HG02852 (cell line): ENCODE data around the gene INCA1.

Source experiments
- ATAC-seq: cut with Tn5 transposase; IDR thresholded peaks from one replicate; pipeline ENCODE4 v1.9.1; 2021; ENCODE audit warnings: mild to moderate bottlenecking, moderate library complexity; ENCODE audit not compliant: unreplicated experiment

Gene INCA1

DNA sequence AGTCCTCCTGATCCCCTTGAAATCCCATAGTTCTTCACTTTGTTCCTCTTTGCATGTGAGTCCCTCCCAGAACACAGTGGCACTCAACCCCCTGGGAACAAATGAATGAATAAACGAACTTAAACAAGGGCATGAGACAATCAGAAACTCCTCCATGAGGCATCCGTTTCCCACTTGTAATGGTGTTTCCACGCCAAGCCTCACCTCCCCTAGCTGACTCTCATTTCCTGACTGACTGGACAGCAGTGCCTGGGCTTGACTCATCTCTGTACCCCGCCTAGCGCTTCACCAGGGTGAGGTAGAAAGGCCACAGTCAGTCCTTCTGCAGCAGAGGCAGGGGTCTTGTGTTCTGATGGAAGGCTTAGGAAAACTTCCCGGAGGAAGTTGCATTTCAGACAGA lies 14.6 kb upstream of the INCA1 start:
- ATAC-seq = no peak

DNA sequence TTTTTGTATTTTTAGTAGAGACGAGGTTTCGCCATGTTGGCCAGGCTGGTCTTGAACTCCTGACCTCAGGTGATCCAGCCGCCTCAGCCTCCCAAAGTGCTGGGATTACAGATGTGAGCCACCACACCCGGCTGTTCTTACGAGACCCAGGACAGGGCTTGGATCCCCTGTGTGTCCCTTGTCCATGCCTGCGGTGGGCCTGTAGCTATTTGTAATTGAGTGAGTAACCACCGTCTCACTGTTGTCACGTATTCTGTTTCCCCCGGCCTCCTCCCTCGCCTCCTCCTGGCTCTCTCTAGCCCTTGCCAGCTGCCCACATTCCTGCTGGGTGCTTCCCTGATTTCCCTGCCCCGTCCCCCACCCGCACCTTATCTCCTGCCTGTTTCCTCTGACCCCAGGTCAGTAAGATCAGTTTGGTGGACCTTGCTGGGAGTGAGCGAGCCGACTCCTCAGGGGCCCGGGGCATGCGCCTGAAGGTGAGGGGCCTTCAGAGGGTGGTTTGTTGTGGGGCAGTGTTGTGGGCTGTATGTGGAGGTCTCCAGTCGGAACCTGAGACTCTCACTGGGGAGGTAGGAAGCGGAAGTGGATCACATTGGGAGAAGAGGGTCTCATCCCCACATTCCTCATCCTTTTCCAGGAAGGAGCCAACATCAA lies 6.0 kb upstream of the INCA1 start:
- no peak for ATAC-seq

DNA sequence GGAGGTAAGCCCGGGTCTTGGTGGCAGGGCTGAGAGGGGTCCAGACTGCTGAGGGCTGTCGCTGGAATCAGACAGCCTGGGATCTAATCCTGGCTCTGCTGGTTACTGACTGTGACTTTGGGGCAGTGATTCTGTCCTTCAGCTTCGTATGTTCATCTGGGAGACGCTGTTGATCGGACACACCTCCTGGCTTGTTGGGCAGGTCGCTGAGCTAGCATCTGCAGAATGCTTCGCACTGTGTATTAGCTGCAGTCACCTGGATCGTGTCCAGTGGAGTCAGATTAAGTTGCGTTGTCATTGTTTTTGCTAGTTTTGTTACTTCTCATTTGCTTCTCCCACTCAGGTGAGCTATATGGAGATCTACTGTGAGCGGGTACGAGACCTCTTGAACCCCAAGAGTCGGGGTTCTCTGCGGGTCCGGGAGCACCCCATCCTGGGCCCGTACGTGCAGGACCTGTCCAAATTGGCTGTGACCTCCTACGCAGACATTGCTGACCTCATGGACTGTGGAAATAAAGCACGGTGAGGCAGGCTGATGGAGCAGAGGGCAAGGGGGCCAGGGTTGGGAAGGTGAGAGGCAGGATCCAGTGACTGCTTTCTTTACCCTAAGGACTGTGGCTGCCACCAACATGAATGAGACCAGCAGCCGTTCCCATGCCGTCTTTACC lies 4.9 kb upstream of the INCA1 start:
- no peak for ATAC-seq

DNA sequence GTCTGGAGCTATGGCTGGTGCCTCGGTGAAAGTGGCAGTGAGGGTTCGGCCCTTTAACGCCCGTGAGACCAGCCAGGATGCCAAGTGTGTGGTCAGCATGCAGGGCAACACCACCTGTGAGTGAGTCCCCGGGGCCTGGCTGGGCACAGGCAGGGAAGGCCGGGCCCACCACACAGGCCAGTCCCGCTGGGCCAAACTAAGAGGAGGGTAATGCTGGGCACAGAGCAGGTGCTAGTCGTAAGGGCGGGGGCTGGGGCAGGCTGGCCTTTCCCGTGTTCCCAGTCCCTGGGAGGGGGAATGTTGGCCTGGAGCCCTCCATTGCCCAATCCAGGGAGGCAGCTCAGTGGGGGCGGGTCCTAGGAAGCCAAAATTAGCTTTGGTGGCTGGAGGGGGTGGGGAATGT lies 2.9 kb upstream of the INCA1 start:
- ATAC-seq = no peak

DNA sequence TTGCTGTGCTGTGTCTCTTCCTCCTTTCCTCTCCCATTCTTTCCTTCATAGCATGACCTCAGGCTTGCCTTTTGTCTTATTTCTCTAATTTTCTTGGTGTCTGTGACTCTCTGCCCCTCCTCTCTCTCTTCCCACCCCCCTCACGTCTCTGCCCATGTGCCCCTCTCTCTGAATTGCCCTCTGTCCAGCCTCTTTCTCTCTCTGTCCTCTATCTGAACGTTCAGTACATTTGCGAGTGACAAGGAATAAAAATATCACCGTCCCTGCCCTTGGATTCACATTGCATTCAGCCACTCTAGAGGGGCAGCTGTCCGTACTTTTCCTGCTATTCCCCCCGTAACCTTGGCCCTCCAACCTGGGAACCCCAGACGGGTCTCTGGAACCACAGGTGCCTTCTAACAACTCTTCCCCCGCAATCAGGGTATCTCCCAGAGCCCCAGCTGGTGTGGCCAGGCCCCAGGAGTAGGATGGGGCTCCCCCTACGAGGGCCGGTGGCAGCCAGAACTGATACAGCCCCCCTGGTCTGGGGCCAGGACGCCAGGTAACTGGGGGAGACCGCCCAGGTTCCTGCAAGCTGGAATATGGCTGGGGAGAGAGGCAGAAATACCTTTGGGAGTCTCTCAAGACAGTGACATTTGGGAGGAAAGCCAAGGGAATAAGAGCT lies 2.2 kb upstream of the INCA1 start:
- no peak for ATAC-seq

DNA sequence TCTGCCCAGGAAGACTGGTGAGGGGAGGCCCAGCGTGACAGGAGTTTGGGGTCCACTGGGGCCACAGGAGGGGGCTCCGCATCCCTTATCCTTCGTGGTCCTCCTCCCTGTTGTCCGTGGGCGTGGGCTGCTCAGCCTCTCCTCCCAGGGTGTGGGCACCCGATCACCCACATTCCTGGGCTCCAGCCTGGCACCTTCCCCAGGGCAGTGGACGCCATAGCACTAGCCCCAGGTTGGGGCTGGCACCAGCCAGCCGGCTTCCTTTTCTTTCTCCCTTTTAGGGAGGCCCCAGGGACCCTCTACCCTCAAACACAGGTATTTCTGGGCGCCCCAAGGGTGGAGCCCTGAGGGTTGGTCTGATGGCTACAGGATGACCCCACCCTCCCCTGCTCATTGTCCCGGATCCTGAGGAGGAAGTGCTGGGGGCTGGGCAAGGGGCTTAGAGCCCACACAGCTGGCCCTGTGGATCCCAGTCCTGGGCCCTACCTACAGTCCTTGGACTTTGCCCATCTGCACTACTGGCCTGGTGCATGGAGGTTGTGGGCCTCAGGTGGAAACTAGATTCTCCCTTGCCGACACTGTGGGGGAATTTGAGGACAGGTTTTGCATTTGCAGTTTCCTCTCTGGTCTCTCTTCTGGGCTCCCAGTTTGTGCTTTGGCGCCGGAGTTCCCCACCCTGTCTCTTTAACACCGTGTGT lies 1.6 kb upstream of the INCA1 start:
- no peak for ATAC-seq

DNA sequence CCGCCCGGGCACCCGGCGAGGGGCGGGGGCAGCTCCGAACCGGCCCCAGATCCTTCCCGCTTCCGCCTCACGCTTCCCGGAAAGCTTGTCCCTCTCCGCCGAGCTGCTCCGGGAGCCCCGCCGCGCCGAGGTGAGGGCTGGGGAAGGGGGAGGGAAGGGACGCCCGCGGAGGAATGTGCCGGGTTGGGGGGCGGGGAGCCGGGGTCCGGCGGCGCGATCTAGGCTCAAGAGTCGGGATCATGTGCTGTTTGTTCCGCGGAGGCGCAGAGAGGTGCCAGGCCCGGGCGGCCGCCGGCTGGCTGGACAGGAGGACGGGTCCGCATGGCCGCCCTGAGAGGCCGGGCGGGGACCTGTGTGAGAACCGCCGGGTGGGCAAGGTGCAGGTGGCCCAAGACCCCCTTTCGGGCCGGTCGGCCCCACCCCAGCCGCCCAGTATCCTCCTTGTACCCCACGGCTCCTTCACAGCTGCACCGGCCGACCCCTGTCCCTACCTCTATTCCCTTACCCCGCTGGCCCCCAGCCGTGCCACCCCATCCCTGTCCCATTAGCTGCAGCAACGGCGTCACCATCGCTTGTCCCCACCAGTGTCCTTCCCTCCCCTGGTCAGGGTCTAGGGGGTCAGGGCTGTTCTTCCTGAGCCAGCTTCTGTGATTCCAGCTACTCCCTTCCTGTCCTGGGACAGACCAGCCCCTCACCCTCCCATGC lies 857 bp upstream of the INCA1 start:
- ATAC-seq = peak; percentile 9

DNA sequence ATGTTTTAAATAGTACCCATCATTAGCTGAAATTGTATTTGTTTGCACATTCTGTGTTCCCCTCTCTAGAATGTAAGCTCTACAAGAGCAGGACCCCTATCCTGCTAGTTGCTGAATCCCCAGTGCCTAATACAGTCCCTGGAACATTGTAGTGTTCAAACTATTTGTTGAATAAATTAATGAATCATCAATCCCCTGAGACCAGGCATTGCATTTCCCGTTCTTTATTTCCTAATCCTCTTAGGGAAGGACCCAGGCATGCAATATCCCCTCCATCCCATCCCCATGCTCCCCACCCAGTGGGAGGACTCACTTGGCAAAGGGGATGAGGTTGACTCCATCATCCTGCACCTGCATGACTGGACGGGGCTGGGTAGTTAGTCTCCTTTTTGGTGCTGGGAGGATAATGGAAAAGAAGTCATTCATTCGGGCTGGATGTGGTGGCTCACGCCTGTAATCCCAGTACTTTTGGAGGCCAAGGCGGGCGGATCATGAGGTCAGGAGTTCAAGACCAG lies 3.2 kb downstream of the INCA1 start:
- no peak for ATAC-seq

DNA sequence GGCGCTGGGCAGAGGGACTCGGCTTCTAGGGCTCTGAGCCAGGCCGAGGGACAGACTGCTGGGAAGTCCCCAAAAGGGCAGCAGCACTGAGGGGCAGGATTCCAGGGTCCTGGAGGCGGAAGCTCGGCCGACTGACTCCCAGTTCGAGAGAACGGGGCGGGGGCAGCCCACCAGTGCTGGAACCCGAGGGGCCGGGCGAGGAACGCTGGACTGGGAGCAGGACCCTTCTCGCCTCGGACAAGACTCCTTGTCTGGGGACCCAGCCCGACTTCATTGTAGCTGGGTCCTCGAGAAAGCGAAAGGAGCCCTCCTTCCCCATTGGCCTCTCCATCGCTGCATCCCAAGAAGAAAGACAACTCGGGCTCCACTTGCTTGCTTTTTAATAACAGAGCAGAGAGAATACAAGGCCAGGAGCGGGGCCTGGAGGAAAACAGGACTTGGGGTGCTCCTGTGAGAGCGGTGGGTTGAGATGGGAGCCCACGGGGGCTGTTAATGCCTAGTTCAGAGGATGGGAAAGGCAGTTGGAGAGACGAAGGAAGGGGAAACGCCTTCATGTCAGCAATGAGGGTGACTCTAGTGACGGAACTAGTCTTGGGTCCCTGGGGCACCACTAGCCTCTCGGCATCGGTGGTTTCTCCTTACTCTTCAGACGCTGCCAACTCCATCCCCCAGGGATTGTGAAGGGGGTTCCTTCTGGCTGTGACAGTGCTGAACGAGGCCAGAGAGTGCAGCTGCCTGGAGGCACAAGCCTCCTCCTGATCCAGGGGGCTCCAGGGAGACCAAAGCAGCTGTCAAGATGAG lies 9.4 kb downstream of the INCA1 start:
- ATAC-seq = no peak

DNA sequence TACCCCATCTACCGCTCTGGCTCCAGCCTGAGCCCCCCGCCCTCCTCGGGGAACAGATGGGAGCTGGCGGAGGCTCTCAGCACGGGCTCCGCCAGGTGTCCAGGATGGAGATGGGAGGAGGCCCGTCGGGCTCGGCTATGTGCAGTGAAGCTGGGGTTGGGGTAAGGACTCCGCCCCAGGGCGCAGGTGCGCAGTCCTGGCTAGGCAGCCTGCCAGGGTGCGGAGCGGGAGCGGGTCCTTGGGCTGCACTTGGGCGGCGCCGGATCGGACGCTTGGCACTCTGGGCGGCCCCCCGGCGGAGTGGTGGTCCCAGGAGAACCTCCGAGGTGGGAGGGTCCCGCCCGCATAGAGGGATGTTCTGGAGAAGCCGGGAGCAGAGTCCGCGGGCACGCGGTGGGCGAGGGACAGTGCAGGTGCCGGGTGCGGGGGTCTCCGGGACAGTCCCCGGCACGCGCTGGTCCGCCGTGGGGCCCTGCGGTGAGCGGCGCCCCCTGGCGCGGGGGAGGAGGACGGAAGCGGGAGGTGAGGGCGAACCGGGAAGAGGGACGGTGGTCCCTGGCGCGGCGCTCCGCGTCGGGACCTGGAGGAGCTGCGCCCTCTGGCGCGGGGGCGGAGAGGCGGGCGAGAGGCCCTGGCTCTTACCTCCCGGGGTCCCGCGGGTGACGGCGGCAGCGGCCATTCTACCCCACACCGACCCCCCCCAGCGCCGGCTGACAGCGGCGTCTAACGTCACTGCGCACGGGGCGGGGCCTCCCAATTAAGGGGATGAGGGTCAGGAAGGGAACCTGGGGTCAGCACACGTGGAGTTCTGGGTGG lies 10.2 kb downstream of the INCA1 start, which contains the start of gene CAMTA2:
Gene CAMTA2 (minus strand): TSS at position 725 of the 816 bp plus-strand sequence. CDS start 1,453 bp downstream, outside the sequence.
- ATAC-seq = peak; percentile 70

DNA sequence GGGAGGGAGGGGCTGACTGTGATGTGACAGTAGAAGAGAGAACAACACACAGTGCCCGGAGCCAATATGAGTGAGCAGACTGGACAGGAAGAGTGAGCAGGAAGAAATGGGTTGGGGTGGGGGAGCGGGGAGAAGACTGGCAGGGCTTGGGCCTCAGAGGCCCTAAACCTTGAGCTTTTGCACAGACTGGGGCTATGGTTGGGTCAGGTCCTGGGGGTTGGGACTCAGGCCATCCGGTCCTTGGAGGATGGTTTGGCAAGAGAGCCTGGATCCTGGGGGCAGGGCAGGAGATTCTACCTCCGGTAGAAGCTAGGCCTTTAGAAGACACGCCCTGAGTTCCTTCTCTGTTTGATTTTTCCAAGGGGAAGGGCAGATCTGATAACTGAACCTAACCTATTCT lies 10.9 kb downstream of the INCA1 start:
- no peak for ATAC-seq

DNA sequence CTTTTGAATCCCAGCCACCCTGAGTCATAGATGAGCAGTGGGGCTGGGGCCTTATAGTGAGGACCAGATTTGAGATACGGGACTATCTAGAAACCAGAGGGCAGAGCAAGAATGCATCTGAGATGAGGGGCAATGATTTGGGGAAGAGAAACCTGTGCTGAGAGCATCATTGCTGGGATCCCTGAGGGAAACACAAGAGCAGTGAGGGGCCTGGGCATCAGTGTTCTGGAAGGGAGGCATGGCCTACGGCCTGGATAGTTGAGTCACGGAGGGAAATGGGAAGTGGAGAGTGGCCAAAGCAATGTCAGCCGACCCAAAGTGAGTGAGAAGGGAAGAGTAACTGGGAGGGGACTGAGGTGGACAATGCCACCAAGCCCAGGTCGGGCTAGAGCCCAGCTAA lies 15.0 kb downstream of the INCA1 start:
- ATAC-seq = no peak

DNA sequence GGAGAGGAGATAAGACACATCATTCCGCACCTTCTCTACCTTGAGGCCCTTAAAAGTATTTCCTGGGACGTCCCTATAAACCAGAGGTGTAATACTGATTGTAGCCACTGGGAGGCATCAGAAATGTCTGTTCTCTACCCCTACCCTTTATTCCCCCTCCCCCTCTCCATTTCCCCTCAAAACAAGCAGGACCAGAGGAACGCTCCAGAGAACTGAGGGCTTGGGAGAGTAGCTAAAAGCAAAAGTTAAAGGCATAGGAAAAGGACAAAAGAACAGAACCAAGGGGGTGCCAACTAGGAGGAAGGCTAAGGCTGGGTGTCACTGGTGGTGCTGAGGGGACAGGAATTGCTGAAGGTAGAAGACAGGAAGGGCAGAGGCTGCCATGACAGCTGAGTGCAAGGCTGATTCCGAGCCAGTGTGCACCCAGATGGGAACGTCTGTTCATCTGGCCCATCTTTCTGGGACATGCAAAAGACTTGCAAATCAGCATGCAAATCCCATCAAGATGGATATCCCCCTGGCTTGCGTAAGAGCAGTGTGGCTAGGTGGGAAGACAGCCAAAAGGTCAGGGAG lies 16.6 kb downstream of the INCA1 start:
- ATAC-seq = no peak

DNA sequence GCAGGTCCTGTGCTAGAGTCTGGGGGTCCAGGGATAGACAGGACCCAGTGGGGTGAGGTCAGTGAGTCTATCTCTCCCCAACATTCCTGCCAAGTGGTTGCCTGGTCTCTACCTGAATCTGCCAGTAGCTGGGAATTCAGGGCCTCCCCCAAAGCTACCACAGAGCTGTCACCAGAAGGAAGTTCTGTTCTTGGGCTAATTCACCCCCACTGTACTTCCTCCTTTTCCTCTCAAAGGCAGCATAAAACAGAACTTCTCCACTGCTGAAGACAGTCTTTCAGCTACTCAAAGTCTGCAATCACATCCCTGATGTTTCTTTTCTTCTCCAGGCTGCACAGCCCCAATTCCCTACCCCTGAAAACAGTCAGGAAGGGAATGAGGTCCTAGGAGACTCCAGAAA lies 18.6 kb downstream of the INCA1 start:
- no peak for ATAC-seq

DNA sequence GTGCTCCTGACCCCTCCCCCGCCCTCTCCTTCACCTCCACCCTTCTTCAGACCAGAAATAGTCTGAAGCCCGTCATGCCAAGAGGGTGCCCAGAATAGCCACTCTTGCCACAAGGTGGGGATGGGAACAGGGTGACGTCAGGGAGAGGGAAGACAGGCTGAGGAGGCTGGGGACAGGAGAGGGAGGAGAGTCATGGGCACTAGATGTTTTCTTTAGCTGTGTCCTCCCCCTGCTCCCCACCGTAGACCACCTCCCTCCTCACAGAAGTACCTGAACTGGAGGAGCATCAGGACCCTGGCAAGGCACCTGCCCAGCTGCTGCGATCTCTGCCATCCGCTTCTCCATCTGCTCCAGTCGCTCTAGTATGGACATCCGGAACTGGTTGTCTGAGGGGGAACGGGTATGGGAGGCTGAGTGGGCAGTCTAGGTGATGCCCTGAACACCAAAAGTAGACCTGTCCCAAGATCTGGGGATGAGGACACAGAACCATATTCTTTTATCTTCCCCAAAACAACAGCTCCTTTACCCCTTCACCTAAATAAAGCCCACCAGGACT lies 23.1 kb downstream of the INCA1 start:
- ATAC-seq = no peak

DNA sequence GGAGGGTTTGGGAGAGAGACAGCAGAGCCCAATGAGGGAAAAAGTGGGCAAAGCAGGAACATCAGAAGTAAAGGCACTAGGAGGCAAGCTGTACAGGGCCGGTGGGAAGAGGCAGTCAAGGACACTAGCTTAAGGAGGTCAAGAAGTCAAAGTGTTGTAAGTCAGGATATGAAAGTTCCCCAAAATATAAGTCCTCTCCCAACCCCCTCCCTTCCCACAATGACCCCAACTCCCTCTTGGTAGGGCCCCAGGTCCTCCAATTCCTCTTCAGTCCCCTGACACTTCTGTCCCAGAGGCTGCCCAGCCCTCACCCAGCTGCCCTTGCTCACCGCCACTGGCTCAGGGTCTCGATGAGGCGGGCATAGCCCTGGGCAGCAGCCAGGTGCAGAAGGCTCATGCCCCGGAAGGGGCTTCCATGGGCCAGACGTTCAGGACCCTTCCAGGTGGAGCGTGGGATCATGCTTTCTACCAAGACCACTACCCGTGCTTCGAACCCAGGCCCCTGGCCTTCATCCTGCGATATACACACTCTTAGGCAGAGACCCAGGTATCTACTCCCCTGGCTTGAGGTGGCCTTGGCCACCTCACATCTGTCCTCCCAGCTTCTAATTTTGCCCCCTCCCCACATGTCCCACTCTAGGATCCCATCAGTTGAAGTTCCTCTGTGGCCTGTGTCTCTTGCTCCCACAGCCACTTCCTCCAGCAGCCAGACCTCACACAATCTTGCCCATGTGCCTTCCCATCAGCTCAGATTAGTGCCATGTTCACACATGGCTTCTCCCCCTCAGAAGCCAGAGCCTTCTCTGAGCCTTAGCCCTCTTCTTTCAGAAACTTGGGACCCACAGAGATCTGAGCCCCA lies 23.8 kb downstream of the INCA1 start:
- no peak for ATAC-seq

DNA sequence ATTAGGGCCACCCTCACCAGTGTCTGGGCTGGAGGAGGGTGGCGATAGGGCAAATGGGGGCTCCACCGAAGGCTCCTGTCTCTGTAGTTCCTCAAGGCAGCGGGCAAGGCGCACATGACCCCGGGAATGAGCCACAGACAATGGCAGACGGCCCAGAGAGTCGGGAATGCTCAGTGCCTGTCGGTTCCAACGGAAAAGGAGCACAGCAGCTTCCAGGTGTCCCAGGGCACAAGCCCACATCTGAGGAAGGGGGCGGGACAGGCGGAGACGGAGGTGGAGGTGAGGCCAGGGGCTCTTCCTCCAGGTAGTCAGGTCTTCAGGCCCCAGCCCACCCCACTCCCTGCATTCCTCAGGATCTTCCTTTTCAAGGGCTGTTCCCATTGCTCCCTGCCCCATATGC lies 24.6 kb downstream of the INCA1 start:
- ATAC-seq = no peak

DNA sequence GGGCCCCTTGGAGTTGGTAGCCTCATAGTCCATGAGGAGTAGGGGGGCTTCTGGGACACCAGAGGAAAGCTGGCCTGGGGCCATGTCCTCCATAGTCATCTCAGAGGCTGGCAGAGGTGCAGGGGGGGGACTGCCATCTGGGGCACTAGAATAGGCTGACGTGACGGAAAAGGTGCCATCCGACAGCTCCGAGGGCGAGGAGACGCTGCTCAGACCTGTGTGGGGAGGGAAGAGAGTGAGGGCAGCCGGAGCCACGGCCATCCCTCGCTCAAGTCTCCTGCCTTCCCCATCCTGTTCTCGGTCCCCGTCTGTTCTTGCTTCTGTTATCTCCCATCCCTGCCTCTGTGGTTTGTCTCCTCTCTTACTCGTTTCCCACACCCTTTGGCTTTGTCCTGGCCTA lies 25.0 kb downstream of the INCA1 start:
- no peak for ATAC-seq
